Suprapubic skin (tissue), 4 donors: Measurements from ENCODE around the gene MAP7. TPM values are rescaled to one million over a fixed set of nuclear protein-coding genes. Genes with fewer than 3 reads are reported as not detected.

Source experiments
- DNase-seq, 2 donors: peaks; one replicate each; pipeline ENCODE4 v3.0.0-alpha.2; 2019; ENCODE audit warnings: low spot score in 2 of 2
- H3K27ac ChIP-seq: fragments of 200-600 bp; sonication (generic); one replicate; pipeline ENCODE4 v1.5.1; 2019
- H3K27me3 ChIP-seq: fragments of 200-600 bp; sonication (generic); one replicate; pipeline ENCODE4 v1.5.1; 2019
- H3K36me3 ChIP-seq: fragments of 200-600 bp; sonication (generic); one replicate; pipeline ENCODE4 v1.5.1; 2019
- H3K4me1 ChIP-seq: fragments of 200-600 bp; sonication (generic); one replicate; pipeline ENCODE4 v1.5.1; 2019
- H3K4me3 ChIP-seq: fragments of 200-600 bp; sonication (generic); one replicate; pipeline ENCODE4 v1.5.1; 2019; ENCODE audit warnings: mild to moderate bottlenecking
- H3K9me3 ChIP-seq: fragments of 200-600 bp; sonication (generic); one replicate; pipeline ENCODE4 v1.5.1; 2019
- EP300 ChIP-seq: sonication (generic); formaldehyde crosslinking; IDR thresholded peaks from one replicate; pipeline ENCODE4 v1.6.1; 2017; ENCODE audit warnings: antibody characterized with exemption
- POLR2A ChIP-seq, 2 donors: fragments of 450-650 bp; IDR thresholded peaks; one replicate each; pipeline ENCODE4 v1.6.1; 2017; ENCODE audit warnings: antibody characterized with exemption in 2 of 2, mild to moderate bottlenecking in 2 of 2, moderate library complexity in 2 of 2
- POLR2AphosphoS5 ChIP-seq, 3 donors: sonication (generic); formaldehyde crosslinking; IDR thresholded peaks; one replicate each; pipeline ENCODE4 v1.6.1; 2017; ENCODE audit warnings: antibody characterized with exemption in 3 of 3
- WGBS: methylation state at CpG from one replicate; pipeline ENCODE4 v1.1.5; 2018; 5-methylcytosine and 5-hydroxymethylcytosine counted together
- total RNA-seq, 4 donors: library from RNA; depleted of rRNA; stranded (reverse); fragments of >200 nt; gene quantifications; one replicate each; pipeline ENCODE4 v1.1.0, GENCODE V29; 2016
- TF ChIP-seq, protein P1 (sequence below), 2 donors: fragments of 200-600 bp in 1 of 2; fragments of 450-650 bp in 1 of 2; sonication (generic) in 1 of 2; IDR thresholded peaks; one replicate each; pipeline ENCODE4 v1.5.1; 2016 to 2019; ENCODE audit warnings: antibody characterized with exemption in 2 of 2, mild to moderate bottlenecking in 1 of 2, moderate library complexity in 1 of 2

The MAP7 gene
- total RNA-seq, 4 donors from 2014 or later: 25.9 to 41.0 (median 28.8) TPM

DNA sequence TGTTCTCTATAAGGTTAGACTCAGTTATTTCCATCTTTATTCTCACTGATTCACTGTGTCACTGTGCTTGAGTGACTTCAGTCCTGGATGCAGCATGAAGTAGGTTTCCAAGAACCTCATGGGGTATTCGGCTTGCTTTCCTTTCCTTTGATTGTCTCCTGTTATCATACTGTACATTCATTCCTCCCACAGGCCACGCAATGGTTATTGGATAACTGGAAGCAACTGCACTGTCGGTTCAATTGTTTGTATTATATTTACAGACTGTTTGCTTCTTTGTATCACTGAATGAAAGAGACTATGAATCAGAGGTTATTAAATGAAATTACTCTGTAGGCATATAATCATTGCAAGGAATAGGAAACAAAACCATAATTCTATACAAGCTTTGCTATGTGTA is 129.4 kb downstream of the MAP7 start:
- TF ChIP-seq POLR2AphosphoS5 (IDR thresholded peaks at IDR 0.05) (no peak), EP300 (no peak), POLR2A (IDR thresholded peaks at IDR 0.05) (no peak)
- TF ChIP-seq, protein P1, sequence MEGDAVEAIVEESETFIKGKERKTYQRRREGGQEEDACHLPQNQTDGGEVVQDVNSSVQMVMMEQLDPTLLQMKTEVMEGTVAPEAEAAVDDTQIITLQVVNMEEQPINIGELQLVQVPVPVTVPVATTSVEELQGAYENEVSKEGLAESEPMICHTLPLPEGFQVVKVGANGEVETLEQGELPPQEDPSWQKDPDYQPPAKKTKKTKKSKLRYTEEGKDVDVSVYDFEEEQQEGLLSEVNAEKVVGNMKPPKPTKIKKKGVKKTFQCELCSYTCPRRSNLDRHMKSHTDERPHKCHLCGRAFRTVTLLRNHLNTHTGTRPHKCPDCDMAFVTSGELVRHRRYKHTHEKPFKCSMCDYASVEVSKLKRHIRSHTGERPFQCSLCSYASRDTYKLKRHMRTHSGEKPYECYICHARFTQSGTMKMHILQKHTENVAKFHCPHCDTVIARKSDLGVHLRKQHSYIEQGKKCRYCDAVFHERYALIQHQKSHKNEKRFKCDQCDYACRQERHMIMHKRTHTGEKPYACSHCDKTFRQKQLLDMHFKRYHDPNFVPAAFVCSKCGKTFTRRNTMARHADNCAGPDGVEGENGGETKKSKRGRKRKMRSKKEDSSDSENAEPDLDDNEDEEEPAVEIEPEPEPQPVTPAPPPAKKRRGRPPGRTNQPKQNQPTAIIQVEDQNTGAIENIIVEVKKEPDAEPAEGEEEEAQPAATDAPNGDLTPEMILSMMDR (IDR thresholded peaks at IDR 0.05): no peak
- Histone ChIP-seq H3K36me3 (peaks cover 3% of the 10 kb centered on the region), H3K4me3 (no peak overlapping the region), H3K27me3 (no peaks in the 10 kb centered on the region), H3K4me1 (no peaks in the 10 kb centered on the region), H3K27ac (no peak overlapping the region), H3K9me3 (no peaks in the 10 kb centered on the region)
- DNase-seq: no peak
- WGBS: 89% methylated on average over 3 of the region's 3 CpGs

DNA sequence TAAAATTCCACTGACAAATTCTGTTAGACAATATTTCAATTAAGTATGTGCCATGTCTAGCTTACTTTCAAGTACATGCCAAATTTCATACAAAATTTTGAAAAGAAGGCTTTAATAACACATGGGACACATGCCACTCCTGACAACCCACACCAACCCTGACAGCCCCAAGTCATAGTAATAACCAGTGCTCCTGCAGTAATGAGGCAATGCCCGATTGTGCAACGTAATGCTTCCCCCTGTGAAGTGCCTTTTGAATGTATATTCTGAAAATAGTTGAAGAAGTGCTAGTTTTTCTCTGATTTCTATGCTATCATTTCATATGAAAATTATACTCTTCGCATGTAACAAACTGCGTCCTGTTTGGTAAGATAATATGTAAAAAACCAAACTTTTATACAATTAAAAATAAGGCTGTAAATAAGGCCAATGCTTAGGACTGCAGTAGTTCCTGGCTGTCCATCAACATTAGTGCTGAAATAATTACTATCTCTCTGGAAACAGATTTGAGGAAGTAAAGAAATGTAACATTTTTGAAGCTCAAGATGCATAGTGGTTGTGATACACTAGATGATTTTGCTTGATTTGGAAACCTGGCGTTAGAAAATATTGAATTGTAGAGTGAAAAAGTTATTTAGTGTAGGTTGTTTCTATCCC is 134.7 kb downstream of the MAP7 start:
- no peak overlapping the region for H3K4me3 ChIP-seq
- DNase-seq: no peak
- H3K4me1 ChIP-seq: no peaks in the 10 kb centered on the region
- H3K9me3 ChIP-seq: no peaks in the 10 kb centered on the region
- H3K27me3 ChIP-seq: no peaks in the 10 kb centered on the region
- WGBS: 80% methylated on average over 5 of the region's 5 CpGs
- H3K36me3 ChIP-seq: peaks cover 3% of the 10 kb centered on the region
- H3K27ac ChIP-seq: no peak overlapping the region
- no peak for TF ChIP-seq EP300
- no peak for TF ChIP-seq POLR2AphosphoS5 (IDR thresholded peaks at IDR 0.05)
- TF ChIP-seq POLR2A (IDR thresholded peaks at IDR 0.05): no peak
- TF ChIP-seq, protein P1 (IDR thresholded peaks at IDR 0.05): no peak

DNA sequence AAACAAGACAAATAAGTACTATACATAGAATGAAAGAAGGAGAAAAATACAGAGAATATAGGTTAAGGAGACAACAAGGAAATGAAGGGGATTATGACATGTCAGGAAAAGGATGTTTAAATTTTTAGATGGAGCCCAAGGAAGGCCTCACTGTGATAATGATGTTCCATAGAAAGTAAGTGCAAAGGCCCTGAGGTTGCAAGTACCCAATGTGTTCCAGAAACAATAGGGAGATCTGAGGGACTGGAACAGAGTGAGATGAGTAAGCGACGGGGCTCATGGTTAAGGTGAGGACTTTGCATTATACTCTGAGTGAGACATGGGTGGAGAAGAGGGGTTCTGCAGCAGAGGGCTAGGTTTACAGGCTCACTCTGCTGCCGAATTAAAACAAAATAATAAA is 137.8 kb downstream of the MAP7 start:
- TF ChIP-seq EP300 (no peak), POLR2A (IDR thresholded peaks at IDR 0.05) (no peak), POLR2AphosphoS5 (IDR thresholded peaks at IDR 0.05) (no peak)
- TF ChIP-seq, protein P1 (IDR thresholded peaks at IDR 0.05): no peak
- Histone ChIP-seq H3K36me3 (no peaks in the 10 kb centered on the region), H3K27ac (no peak overlapping the region), H3K9me3 (no peaks in the 10 kb centered on the region), H3K4me3 (no peak overlapping the region), H3K4me1 (peaks cover 18% of the 10 kb centered on the region), H3K27me3 (no peaks in the 10 kb centered on the region)
- no peak for DNase-seq
- 95% methylated on average over 3 of the region's 3 CpGs for WGBS

DNA sequence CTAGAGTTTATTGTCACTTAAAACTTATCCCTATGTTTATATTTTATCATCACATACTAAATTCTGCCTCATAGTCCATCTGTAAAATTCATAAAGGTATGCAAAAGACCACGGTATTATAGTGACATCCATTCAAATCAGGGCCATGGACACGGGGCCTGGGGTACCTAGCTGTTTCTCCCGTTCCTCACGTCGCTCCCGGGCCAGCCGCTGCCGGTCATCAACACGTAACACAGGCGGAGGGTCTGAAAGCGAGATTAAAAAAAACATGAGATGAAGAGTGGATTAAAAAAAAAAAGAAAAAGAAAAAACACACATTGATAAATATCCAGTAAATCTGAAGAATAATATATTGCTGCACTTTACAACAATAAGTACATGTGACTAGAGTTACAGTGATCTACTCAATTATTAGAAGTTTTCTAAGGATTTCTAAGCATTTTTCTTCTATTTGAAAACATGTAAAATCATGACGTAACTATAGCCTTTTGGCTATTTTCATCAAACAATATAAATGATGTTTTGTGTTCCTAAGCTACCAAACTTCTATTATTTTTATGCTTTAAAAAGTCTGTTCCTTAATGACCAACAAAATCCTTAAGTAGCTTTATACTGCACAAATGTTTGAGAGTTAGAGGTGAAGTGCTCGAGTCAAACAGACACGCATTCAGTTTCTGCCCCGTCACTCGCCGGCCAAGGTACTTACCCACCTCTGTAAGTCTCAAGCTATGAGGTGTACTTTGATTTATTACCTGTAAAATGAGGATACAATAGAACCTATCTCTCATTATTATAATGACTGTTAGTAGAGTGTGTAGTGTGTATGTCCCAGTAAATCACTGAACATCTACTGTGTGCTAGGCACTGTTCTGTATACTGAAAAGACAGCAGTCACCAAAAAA is 138.5 kb downstream of the MAP7 start:
- Histone ChIP-seq H3K4me3 (no peak overlapping the region), H3K9me3 (no peaks in the 10 kb centered on the region), H3K36me3 (no peaks in the 10 kb centered on the region), H3K27ac (no peak overlapping the region), H3K27me3 (no peaks in the 10 kb centered on the region), H3K4me1 (peaks cover 18% of the 10 kb centered on the region)
- DNase-seq: no peak
- no peak for TF ChIP-seq POLR2A (IDR thresholded peaks at IDR 0.05)
- TF ChIP-seq POLR2AphosphoS5 (IDR thresholded peaks at IDR 0.05): no peak
- WGBS: 96% methylated on average over 17 of the region's 17 CpGs

DNA sequence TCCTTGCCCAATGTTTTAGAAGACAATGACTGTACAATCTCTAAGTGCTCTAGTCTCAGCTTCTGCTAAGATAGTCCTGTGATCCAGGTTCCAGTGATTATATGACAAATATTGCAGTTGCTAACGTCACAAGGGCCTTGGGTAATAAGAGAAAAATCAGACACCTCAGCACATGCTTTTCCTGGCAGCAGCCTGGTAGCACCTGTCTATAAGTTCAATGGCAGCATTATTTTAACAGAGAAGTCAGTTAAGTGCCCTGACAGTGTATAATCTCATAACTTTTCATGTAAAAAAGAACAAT is 139.2 kb downstream of the MAP7 start:
- Histone ChIP-seq H3K36me3 (no peaks in the 10 kb centered on the region), H3K4me3 (no peak overlapping the region), H3K9me3 (no peaks in the 10 kb centered on the region), H3K27me3 (no peaks in the 10 kb centered on the region), H3K4me1 (peaks cover 18% of the 10 kb centered on the region), H3K27ac (no peak overlapping the region)
- TF ChIP-seq, protein P1 (IDR thresholded peaks at IDR 0.05): no peak
- TF ChIP-seq EP300 (no peak), POLR2AphosphoS5 (IDR thresholded peaks at IDR 0.05) (no peak), POLR2A (IDR thresholded peaks at IDR 0.05) (no peak)
- DNase-seq: no peak
- 61% methylated on average over 1 of the region's 1 CpG for WGBS
